Coronary artery (tissue), 2 donors: Measurements from ENCODE around the gene SRP9.

Experiments used
- DNase-seq: peaks from one replicate; pipeline ENCODE4 v3.0.0-alpha.2; 2017; ENCODE audit warnings: low spot score
- H3K27ac ChIP-seq, 2 donors: fragments of 200-600 bp; sonication (generic); one replicate each; pipeline ENCODE4 v1.5.1; 2016 to 2019
- H3K4me3 ChIP-seq: fragments of 200-600 bp; sonication (generic); 2 replicates; pipeline ENCODE4 v1.5.1; 2016; ENCODE audit warnings: mild to moderate bottlenecking, moderate library complexity
- TF ChIP-seq, protein P1 (sequence below): fragments of 200-600 bp; sonication (generic); IDR thresholded peaks from one replicate; pipeline ENCODE4 v1.5.1; 2019; ENCODE audit warnings: antibody characterized with exemption

SRP9 gene

DNA sequence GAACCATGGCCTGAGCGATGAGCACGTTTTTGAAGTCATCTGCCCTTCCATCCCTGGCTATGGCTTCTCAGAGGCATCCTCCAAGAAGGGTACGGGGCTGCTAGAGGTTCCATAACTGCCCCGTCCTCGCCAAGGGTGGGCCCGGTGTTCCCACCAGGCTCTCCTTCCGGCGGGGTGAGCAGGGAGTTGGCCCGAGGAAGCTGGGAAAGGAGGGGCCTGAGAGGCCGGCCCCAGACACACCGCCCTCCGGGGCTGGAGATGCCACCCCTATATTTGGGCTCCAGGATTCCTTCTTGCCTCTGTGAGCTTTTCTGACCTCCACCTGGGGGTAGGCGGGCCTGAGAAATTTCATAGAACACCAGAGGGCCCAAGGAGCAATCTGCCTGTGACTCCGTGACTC is 61.2 kb downstream of the SRP9 start:
- Histone ChIP-seq H3K27ac (peak overlapping the region in 1 of 2 donors; percentile 22), H3K4me3 (no peak overlapping the region)
- TF ChIP-seq, protein P1, sequence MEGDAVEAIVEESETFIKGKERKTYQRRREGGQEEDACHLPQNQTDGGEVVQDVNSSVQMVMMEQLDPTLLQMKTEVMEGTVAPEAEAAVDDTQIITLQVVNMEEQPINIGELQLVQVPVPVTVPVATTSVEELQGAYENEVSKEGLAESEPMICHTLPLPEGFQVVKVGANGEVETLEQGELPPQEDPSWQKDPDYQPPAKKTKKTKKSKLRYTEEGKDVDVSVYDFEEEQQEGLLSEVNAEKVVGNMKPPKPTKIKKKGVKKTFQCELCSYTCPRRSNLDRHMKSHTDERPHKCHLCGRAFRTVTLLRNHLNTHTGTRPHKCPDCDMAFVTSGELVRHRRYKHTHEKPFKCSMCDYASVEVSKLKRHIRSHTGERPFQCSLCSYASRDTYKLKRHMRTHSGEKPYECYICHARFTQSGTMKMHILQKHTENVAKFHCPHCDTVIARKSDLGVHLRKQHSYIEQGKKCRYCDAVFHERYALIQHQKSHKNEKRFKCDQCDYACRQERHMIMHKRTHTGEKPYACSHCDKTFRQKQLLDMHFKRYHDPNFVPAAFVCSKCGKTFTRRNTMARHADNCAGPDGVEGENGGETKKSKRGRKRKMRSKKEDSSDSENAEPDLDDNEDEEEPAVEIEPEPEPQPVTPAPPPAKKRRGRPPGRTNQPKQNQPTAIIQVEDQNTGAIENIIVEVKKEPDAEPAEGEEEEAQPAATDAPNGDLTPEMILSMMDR, result no peak
- no peak for DNase-seq
